DOHH2 (cell line): ENCODE results near the gene METTL25.

ENCODE experiments used
- CTCF ChIP-seq: fragments of 200-600 bp; sonication (generic); IDR thresholded peaks from one replicate; pipeline ENCODE4 v1.5.1; 2014; ENCODE audit warnings: antibody characterized with exemption, mild to moderate bottlenecking, low read depth, low read length; ENCODE audit not compliant: poor library complexity, severe bottlenecking
- EZH2phosphoT487 ChIP-seq: fragments of 200-600 bp; sonication (generic); IDR thresholded peaks from 2 replicates; pipeline ENCODE4 v1.6.1; 2017; ENCODE audit warnings: borderline replicate concordance, mild to moderate bottlenecking, antibody characterized with exemption, low read length, moderate library complexity, mixed read lengths

- TF ChIP-seq CTCF (no peak), EZH2phosphoT487 (no peak)
Observed at GRCh38 chr12:82314406-82314892, 43.9 kb upstream of the METTL25 start.
